ENCODE results near the gene JAKMIP1.
"Not testable (repeated sequence)": the region's sequence is repeated elsewhere in the genome, so short reads cannot be mapped to it uniquely, and the experiment has no call there.

Gene JAKMIP1

GRCh38 chr4:6217716-6218381 lies 17.5 kb upstream of the JAKMIP1 start:
- TF ChIP-seq SUZ12 (IDR thresholded peaks at IDR 0.05; ENCODE audit: extremely low read depth, insufficient read depth, insufficient read length) = no peak
- no peak for TF ChIP-seq YY1 (IDR thresholded peaks at IDR 0.05; ENCODE audit: insufficient read depth, insufficient read length)
- no peak for TF ChIP-seq ZNF274 (IDR thresholded peaks at IDR 0.05; ENCODE audit: low read depth, low read length)
- Histone ChIP-seq H3K9me3 (ENCODE audit: insufficient read depth, low read length) (no peaks in the 10 kb centered on the region), H3K36me3 (ENCODE audit: insufficient read depth, insufficient read length, low read length) (no peaks in the 10 kb centered on the region), H3K9ac (ENCODE audit: insufficient read length, low read depth) (no peak overlapping the region), H3K27me3 (ENCODE audit: insufficient read depth, insufficient read length) (peaks cover 19% of the 10 kb centered on the region), H3K4me1 (ENCODE audit: insufficient read depth, insufficient read length) (no peaks in the 10 kb centered on the region), H3K4me3 (ENCODE audit: insufficient read length, low read depth) (no peak overlapping the region)
- DNase-seq (ENCODE audit: low read depth, low spot score) = no peak

- DNase-seq (ENCODE audit: low read depth, low spot score) = no peak
- peaks cover 11% of the 10 kb centered on the region for H3K27me3 ChIP-seq (ENCODE audit: insufficient read depth, insufficient read length)
- no peaks in the 10 kb centered on the region for H3K4me1 ChIP-seq (ENCODE audit: insufficient read depth, insufficient read length)
- H3K9me3 ChIP-seq (ENCODE audit: insufficient read depth, low read length) = no peaks in the 10 kb centered on the region
- H3K4me3 ChIP-seq (ENCODE audit: insufficient read length, low read depth) = no peak overlapping the region
- no peaks in the 10 kb centered on the region for H3K36me3 ChIP-seq (ENCODE audit: insufficient read depth, insufficient read length, low read length)
- no peak overlapping the region for H3K9ac ChIP-seq (ENCODE audit: insufficient read length, low read depth)
- TF ChIP-seq YY1 (IDR thresholded peaks at IDR 0.05; ENCODE audit: insufficient read depth, insufficient read length) (no peak), SUZ12 (IDR thresholded peaks at IDR 0.05; ENCODE audit: extremely low read depth, insufficient read depth, insufficient read length) (no peak), ZNF274 (IDR thresholded peaks at IDR 0.05; ENCODE audit: low read depth, low read length) (no peak)
These were observed 16.2 kb upstream of the JAKMIP1 start for GRCh38 chr4:6216588-6216987.

GRCh38 chr4:6209921-6210320 lies 9.6 kb upstream of the JAKMIP1 start:
- no peaks in the 10 kb centered on the region for H3K4me1 ChIP-seq (ENCODE audit: insufficient read depth, insufficient read length)
- no peak for DNase-seq (ENCODE audit: low read depth, low spot score)
- no peak for TF ChIP-seq SUZ12 (IDR thresholded peaks at IDR 0.05; ENCODE audit: extremely low read depth, insufficient read depth, insufficient read length)
- TF ChIP-seq ZNF274 (IDR thresholded peaks at IDR 0.05; ENCODE audit: low read depth, low read length) = no peak
- no peak for TF ChIP-seq YY1 (IDR thresholded peaks at IDR 0.05; ENCODE audit: insufficient read depth, insufficient read length)
- H3K36me3 ChIP-seq (ENCODE audit: insufficient read depth, insufficient read length, low read length) = no peaks in the 10 kb centered on the region
- no peak overlapping the region for H3K9ac ChIP-seq (ENCODE audit: insufficient read length, low read depth)
- H3K4me3 ChIP-seq (ENCODE audit: insufficient read length, low read depth) = no peak overlapping the region
- no peaks in the 10 kb centered on the region for H3K27me3 ChIP-seq (ENCODE audit: insufficient read depth, insufficient read length)
- H3K9me3 ChIP-seq (ENCODE audit: insufficient read depth, low read length) = no peaks in the 10 kb centered on the region

- H3K9me3 ChIP-seq (ENCODE audit: insufficient read depth, low read length); H3K36me3 ChIP-seq (ENCODE audit: insufficient read depth, insufficient read length, low read length); DNase-seq (ENCODE audit: low read depth, low spot score); H3K4me1 ChIP-seq (ENCODE audit: insufficient read depth, insufficient read length); H3K9ac ChIP-seq (ENCODE audit: insufficient read length, low read depth); H3K4me3 ChIP-seq (ENCODE audit: insufficient read length, low read depth); H3K27me3 ChIP-seq (ENCODE audit: insufficient read depth, insufficient read length): not testable (repeated sequence)
These were observed 8.9 kb upstream of the JAKMIP1 start for GRCh38 chr4:6209291-6209690.

GRCh38 chr4:6208416-6208815 lies 8.1 kb upstream of the JAKMIP1 start:
- Histone ChIP-seq H3K9me3 (ENCODE audit: insufficient read depth, low read length) (no peaks in the 10 kb centered on the region), H3K27me3 (ENCODE audit: insufficient read depth, insufficient read length) (no peaks in the 10 kb centered on the region), H3K4me3 (ENCODE audit: insufficient read length, low read depth) (no peak overlapping the region), H3K36me3 (ENCODE audit: insufficient read depth, insufficient read length, low read length) (no peaks in the 10 kb centered on the region), H3K4me1 (ENCODE audit: insufficient read depth, insufficient read length) (no peaks in the 10 kb centered on the region), H3K9ac (ENCODE audit: insufficient read length, low read depth) (no peak overlapping the region)
- no peak for DNase-seq (ENCODE audit: low read depth, low spot score)
- TF ChIP-seq SUZ12 (IDR thresholded peaks at IDR 0.05; ENCODE audit: extremely low read depth, insufficient read depth, insufficient read length) (no peak), YY1 (IDR thresholded peaks at IDR 0.05; ENCODE audit: insufficient read depth, insufficient read length) (no peak), ZNF274 (IDR thresholded peaks at IDR 0.05; ENCODE audit: low read depth, low read length) (no peak)

- H3K4me3 ChIP-seq (ENCODE audit: insufficient read length, low read depth) = no peak overlapping the region
- no peaks in the 10 kb centered on the region for H3K9me3 ChIP-seq (ENCODE audit: insufficient read depth, low read length)
- H3K9ac ChIP-seq (ENCODE audit: insufficient read length, low read depth) = no peak overlapping the region
- no peaks in the 10 kb centered on the region for H3K4me1 ChIP-seq (ENCODE audit: insufficient read depth, insufficient read length)
- H3K36me3 ChIP-seq (ENCODE audit: insufficient read depth, insufficient read length, low read length) = no peaks in the 10 kb centered on the region
- no peak for TF ChIP-seq YY1 (IDR thresholded peaks at IDR 0.05; ENCODE audit: insufficient read depth, insufficient read length)
- no peak for TF ChIP-seq ZNF274 (IDR thresholded peaks at IDR 0.05; ENCODE audit: low read depth, low read length)
- TF ChIP-seq SUZ12 (IDR thresholded peaks at IDR 0.05; ENCODE audit: extremely low read depth, insufficient read depth, insufficient read length) = no peak
- H3K27me3 ChIP-seq (ENCODE audit: insufficient read depth, insufficient read length) = peaks cover 2% of the 10 kb centered on the region
- no peak for DNase-seq (ENCODE audit: low read depth, low spot score)
These were observed 7.3 kb upstream of the JAKMIP1 start for GRCh38 chr4:6207602-6208001.

- peaks cover 7% of the 10 kb centered on the region for H3K27me3 ChIP-seq (ENCODE audit: insufficient read depth, insufficient read length)
- peaks cover 1% of the 10 kb centered on the region; the same call in 1 of the 2 replicates for H3K9me3 ChIP-seq (ENCODE audit: insufficient read depth, low read length)
- DNase-seq (ENCODE audit: low read depth, low spot score) = no peak
- TF ChIP-seq ZNF274 (IDR thresholded peaks at IDR 0.05; ENCODE audit: low read depth, low read length) = no peak
- no peak for TF ChIP-seq SUZ12 (IDR thresholded peaks at IDR 0.05; ENCODE audit: extremely low read depth, insufficient read depth, insufficient read length)
- no peak for TF ChIP-seq YY1 (IDR thresholded peaks at IDR 0.05; ENCODE audit: insufficient read depth, insufficient read length)
- H3K4me1 ChIP-seq (ENCODE audit: insufficient read depth, insufficient read length) = no peaks in the 10 kb centered on the region
- no peak overlapping the region for H3K4me3 ChIP-seq (ENCODE audit: insufficient read length, low read depth)
- no peaks in the 10 kb centered on the region for H3K36me3 ChIP-seq (ENCODE audit: insufficient read depth, insufficient read length, low read length)
- no peak overlapping the region for H3K9ac ChIP-seq (ENCODE audit: insufficient read length, low read depth)
These were observed 6.5 kb upstream of the JAKMIP1 start for GRCh38 chr4:6206771-6207290.

Data from NT2/D1 (cell line).